Lower leg skin (tissue), 3 donors: ENCODE results near the gene RORC.

ENCODE experiments used
- CTCF ChIP-seq, 3 donors: fragments of 450-650 bp; IDR thresholded peaks; one replicate each; pipeline ENCODE4 v1.5.1; 2016; ENCODE audit warnings: antibody characterized with exemption in 3 of 3, mild to moderate bottlenecking in 3 of 3, moderate library complexity in 2 of 3
- POLR2A ChIP-seq, 2 donors: fragments of 450-650 bp; IDR thresholded peaks; one replicate each; pipeline ENCODE4 v1.6.1; 2016 to 2017; ENCODE audit warnings: antibody characterized with exemption in 2 of 2, mild to moderate bottlenecking in 1 of 2, moderate library complexity in 1 of 2

GRCh38 chr1:151875419-151876097 lies 44.0 kb upstream of the RORC start:
- TF ChIP-seq POLR2A (IDR thresholded peaks at IDR 0.05): no peak
- TF ChIP-seq CTCF (IDR thresholded peaks at IDR 0.05): no peak
